Neural progenitor cell (in vitro differentiated cells): ENCODE measurements around the gene DNPH1. TPM values are rescaled to one million over a fixed set of nuclear protein-coding genes. Genes with fewer than 3 reads are reported as not detected.
A peak's percentile ranks its signal among the peaks of the same experiment; 100 is the strongest.

ENCODE experiments used
- DNase-seq: peaks from one replicate; pipeline ENCODE4 v3.0.0-alpha.2; 2016; ENCODE audit warnings: low spot score
- H2AFZ ChIP-seq: fragments of 200-600 bp; sonication (generic); replicated peaks from 2 replicates; pipeline ENCODE4 v1.6.1; 2016; ENCODE audit warnings: antibody characterized with exemption
- H3F3A ChIP-seq: fragments of 200-600 bp; sonication (generic); 2 replicates; pipeline ENCODE4 v1.6.1; 2016; ENCODE audit warnings: antibody characterized with exemption, low read depth
- H3K27ac ChIP-seq: fragments of 200-600 bp; sonication (generic); 2 replicates; pipeline ENCODE4 v1.5.1; 2016; ENCODE audit warnings: mild to moderate bottlenecking
- H3K27me3 ChIP-seq: fragments of 200-600 bp; sonication (generic); 2 replicates; pipeline ENCODE4 v1.6.1; 2016; ENCODE audit warnings: mild to moderate bottlenecking, moderate library complexity
- H3K36me3 ChIP-seq: fragments of 200-600 bp; sonication (generic); 2 replicates; pipeline ENCODE4 v1.5.1; 2016
- H3K4me1 ChIP-seq: fragments of 200-600 bp; sonication (generic); 2 replicates; pipeline ENCODE4 v1.6.1; 2016; ENCODE audit warnings: mixed run types
- H3K4me2 ChIP-seq: fragments of 200-600 bp; sonication (generic); 2 replicates; pipeline ENCODE4 v1.6.1; 2016
- H3K4me3 ChIP-seq: fragments of 200-600 bp; sonication (generic); 2 replicates; pipeline ENCODE4 v1.5.1; 2016
- H3K79me2 ChIP-seq: fragments of 200-600 bp; sonication (generic); 2 replicates; pipeline ENCODE4 v1.6.1; 2016; ENCODE audit warnings: low read depth
- H3K9ac ChIP-seq: fragments of 200-600 bp; sonication (generic); 2 replicates; pipeline ENCODE4 v1.6.1; 2016
- H3K9me3 ChIP-seq: fragments of 200-600 bp; sonication (generic); 2 replicates; pipeline ENCODE4 v1.5.1; 2016; ENCODE audit warnings: low read depth
- H4K20me1 ChIP-seq: fragments of 200-600 bp; sonication (generic); 2 replicates; pipeline ENCODE4 v1.6.1; 2016; ENCODE audit warnings: low read depth
- H3K27ac Mint-ChIP-seq: 3 replicates; pipeline ENCODE4 v1.8.0; 2021; ENCODE audit warnings: mixed read lengths
- H3K27me3 Mint-ChIP-seq: 2 replicates; pipeline ENCODE4 v1.8.0; 2022; ENCODE audit warnings: low read depth, mild to moderate bottlenecking, inconsistent platforms, moderate library complexity, mixed read lengths; ENCODE audit not compliant: insufficient read depth
- H3K36me3 Mint-ChIP-seq: 3 replicates; pipeline ENCODE4 v1.8.0; 2021; ENCODE audit warnings: mixed read lengths
- H3K4me1 Mint-ChIP-seq: 3 replicates; pipeline ENCODE4 v1.8.0; 2021; ENCODE audit warnings: mixed read lengths
- H3K4me3 Mint-ChIP-seq: 3 replicates; pipeline ENCODE4 v1.8.0; 2021; ENCODE audit warnings: mild to moderate bottlenecking, moderate library complexity, mixed read lengths
- H3K9me3 Mint-ChIP-seq: 3 replicates; pipeline ENCODE4 v1.8.0; 2020; ENCODE audit warnings: mixed read lengths
- CTCF ChIP-seq: fragments of 200-600 bp; sonication (generic); IDR thresholded peaks from 2 replicates; pipeline ENCODE4 v1.5.1; 2017; ENCODE audit warnings: antibody characterized with exemption, mild to moderate bottlenecking
- EZH2 ChIP-seq: fragments of 200-600 bp; sonication (generic); IDR thresholded peaks from 2 replicates; pipeline ENCODE4 v1.6.1; 2017; ENCODE audit warnings: antibody characterized with exemption, mild to moderate bottlenecking, moderate library complexity
- EZH2phosphoT487 ChIP-seq: fragments of 200-600 bp; sonication (generic); IDR thresholded peaks from 2 replicates; pipeline ENCODE4 v1.6.1; 2017; ENCODE audit warnings: antibody characterized with exemption
- total RNA-seq: library from RNA; depleted of rRNA; stranded (reverse); fragments of >200 nt; gene quantifications from 2 replicates; pipeline ENCODE4 v1.2.3, GENCODE V29; 2015; ENCODE audit warnings: low replicate concordance

DNPH1 gene
- total RNA-seq, 1 donor from 2014 or later, result 25.2 TPM

- Histone ChIP-seq H3K9ac (no peak overlapping the region), H3K27ac (no peak overlapping the region), H3K4me3 (no peak overlapping the region), H3F3A (peaks cover 7% of the 10 kb centered on the region), H3K4me2 (no peak overlapping the region), H3K36me3 (no peaks in the 10 kb centered on the region), H3K79me2 (no peaks in the 10 kb centered on the region), H2AFZ (no peak overlapping the region), H3K9me3 (no peaks in the 10 kb centered on the region), H3K27me3 (peaks cover 44% of the 10 kb centered on the region), H4K20me1 (no peaks in the 10 kb centered on the region), H3K4me1 (peaks cover 17% of the 10 kb centered on the region)
- DNase-seq, result no peak
- H3K4me1 Mint-ChIP-seq, result peaks cover 38% of the 10 kb centered on the region
- peaks cover 2% of the 10 kb centered on the region for H3K36me3 Mint-ChIP-seq
- no peak overlapping the region for H3K4me3 Mint-ChIP-seq
- TF ChIP-seq EZH2 (no peak), CTCF (no peak), EZH2phosphoT487 (no peak)
- H3K27me3 Mint-ChIP-seq, result peaks cover 29% of the 10 kb centered on the region
- H3K27ac Mint-ChIP-seq, result no peak overlapping the region
- H3K9me3 Mint-ChIP-seq, result no peaks in the 10 kb centered on the region
Measured at GRCh38 chr6:43268782-43269272, 39.5 kb upstream of the DNPH1 start.

GRCh38 chr6:43268355-43268700 lies 39.0 kb upstream of the DNPH1 start:
- H3K9me3 Mint-ChIP-seq, result no peaks in the 10 kb centered on the region
- H3K27me3 ChIP-seq, result peaks cover 39% of the 10 kb centered on the region
- no peak overlapping the region for H3K27ac Mint-ChIP-seq
- H3K27ac ChIP-seq, result no peak overlapping the region
- H3K27me3 Mint-ChIP-seq, result peaks cover 28% of the 10 kb centered on the region
- no peak overlapping the region for H3K4me2 ChIP-seq
- H3F3A ChIP-seq, result peaks cover 4% of the 10 kb centered on the region
- TF ChIP-seq CTCF (no peak), EZH2 (no peak), EZH2phosphoT487 (no peak)
- no peak overlapping the region for H3K9ac ChIP-seq
- DNase-seq, result no peak
- peaks cover 17% of the 10 kb centered on the region for H3K4me1 ChIP-seq
- no peaks in the 10 kb centered on the region for H4K20me1 ChIP-seq
- H3K4me1 Mint-ChIP-seq, result peaks cover 37% of the 10 kb centered on the region
- peaks cover 2% of the 10 kb centered on the region for H3K36me3 Mint-ChIP-seq
- H3K4me3 ChIP-seq, result no peak overlapping the region
- no peaks in the 10 kb centered on the region for H3K79me2 ChIP-seq
- no peaks in the 10 kb centered on the region for H3K36me3 ChIP-seq
- no peak overlapping the region for H2AFZ ChIP-seq
- H3K4me3 Mint-ChIP-seq, result no peak overlapping the region
- H3K9me3 ChIP-seq, result no peaks in the 10 kb centered on the region

- peaks cover 17% of the 10 kb centered on the region for H3K4me1 ChIP-seq
- H3K9me3 ChIP-seq, result no peaks in the 10 kb centered on the region
- no peak overlapping the region for H3K27ac ChIP-seq
- Mint-ChIP-seq H3K4me3 (peak overlapping the region; percentile 54), H3K36me3 (peaks cover 2% of the 10 kb centered on the region), H3K9me3 (no peaks in the 10 kb centered on the region), H3K4me1 (peaks cover 37% of the 10 kb centered on the region), H3K27me3 (peaks cover 28% of the 10 kb centered on the region), H3K27ac (peak overlapping the region; percentile 42)
- DNase-seq, result no peak
- no peaks in the 10 kb centered on the region for H3K79me2 ChIP-seq
- H2AFZ ChIP-seq, result peak overlapping the region; percentile 52
- TF ChIP-seq CTCF (no peak), EZH2 (no peak), EZH2phosphoT487 (no peak)
- H3K4me3 ChIP-seq, result no peak overlapping the region
- no peaks in the 10 kb centered on the region for H4K20me1 ChIP-seq
- H3K36me3 ChIP-seq, result no peaks in the 10 kb centered on the region
- peaks cover 35% of the 10 kb centered on the region for H3K27me3 ChIP-seq
- peaks cover 4% of the 10 kb centered on the region for H3F3A ChIP-seq
- H3K9ac ChIP-seq, result no peak overlapping the region
- H3K4me2 ChIP-seq, result peak overlapping the region; percentile 45
Measured at GRCh38 chr6:43267619-43268354, 38.5 kb upstream of the DNPH1 start.
